Myometrial cell (primary cell): ENCODE data around the gene KIRREL2. TPM values are rescaled to one million over a fixed set of nuclear protein-coding genes. Genes with fewer than 3 reads are reported as not detected.

Experiments used
- total RNA-seq: library from RNA; depleted of rRNA; stranded (reverse); fragments of >200 nt; gene quantifications from 2 replicates; pipeline ENCODE4 v1.2.3, GENCODE V29; 2015

The KIRREL2 gene
- 0.86 TPM in 1 of 2 replicates, not detected in the other for total RNA-seq

DNA sequence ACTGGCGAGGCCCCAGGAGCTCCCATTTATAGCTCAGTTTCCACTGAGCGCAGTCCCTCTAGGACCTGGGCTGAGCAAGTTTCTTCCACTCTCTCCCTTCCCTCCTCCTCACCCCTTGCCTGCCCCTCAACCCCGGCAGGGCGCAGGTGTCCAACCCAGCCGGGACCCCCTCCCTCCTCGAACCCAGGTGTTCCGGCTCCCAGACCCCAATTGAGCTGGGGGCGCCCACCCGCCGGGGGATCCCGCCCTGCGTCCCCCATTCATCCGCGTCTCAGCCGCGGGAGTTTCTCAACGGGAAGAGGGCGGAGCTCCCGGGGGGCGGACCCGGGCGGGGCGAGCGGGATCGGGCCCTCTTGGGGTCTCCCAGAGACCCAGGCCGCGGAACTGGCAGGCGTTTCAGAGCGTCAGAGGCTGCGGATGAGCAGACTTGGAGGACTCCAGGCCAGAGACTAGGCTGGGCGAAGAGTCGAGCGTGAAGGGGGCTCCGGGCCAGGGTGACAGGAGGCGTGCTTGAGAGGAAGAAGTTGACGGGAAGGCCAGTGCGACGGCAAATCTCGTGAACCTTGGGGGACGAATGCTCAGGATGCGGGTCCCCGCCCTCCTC, at the start of gene KIRREL2:
TSS of gene KIRREL2 (plus strand) at position 366 of the 604 bp plus-strand sequence. CDS start at position 575, 209 bp downstream.

DNA sequence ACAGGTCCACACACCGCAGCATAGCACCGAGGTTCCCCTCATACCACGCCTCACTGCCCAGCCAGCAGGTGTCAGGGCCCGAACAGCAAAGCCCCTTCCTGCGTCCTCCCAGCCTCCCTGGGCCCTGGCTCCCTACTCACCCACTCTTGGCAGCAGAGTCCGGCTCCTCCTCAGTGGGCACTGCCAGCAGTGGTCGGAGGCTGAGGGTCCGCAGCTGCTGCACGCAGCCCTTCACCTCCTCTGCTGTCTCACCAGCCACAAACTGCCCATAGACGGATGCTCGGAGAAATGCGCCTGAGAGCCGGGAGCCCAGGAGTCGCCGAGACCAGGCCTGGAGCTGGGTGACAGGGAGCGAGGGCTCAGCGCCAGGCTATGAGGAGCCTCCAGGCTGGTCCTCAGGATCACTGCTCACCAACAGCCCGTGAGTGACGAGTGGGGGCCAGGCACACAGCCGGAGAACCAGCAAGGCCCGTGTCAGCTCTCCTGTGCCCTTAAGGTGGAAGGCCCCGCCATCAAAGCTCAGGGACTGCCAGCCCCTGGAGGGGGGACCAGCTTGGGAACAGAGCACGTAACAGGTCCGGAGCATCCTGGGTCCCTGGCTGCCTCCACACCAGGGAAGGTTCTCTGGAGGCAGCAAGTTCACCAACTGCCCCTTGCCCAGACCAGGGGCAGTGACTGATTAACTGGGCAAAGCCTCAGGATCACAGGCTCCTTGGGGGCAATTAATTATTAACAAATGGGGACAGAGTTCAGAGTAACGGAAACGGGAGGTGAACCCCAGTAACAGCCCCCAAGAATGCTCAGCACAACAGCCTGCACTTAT, 44.3 kb upstream of the KIRREL2 start, which contains the start of gene PRODH2:
TSS of gene PRODH2 (minus strand) at position 626 of the 823 bp plus-strand sequence. CDS start at position 586, 40 bp downstream.

DNA sequence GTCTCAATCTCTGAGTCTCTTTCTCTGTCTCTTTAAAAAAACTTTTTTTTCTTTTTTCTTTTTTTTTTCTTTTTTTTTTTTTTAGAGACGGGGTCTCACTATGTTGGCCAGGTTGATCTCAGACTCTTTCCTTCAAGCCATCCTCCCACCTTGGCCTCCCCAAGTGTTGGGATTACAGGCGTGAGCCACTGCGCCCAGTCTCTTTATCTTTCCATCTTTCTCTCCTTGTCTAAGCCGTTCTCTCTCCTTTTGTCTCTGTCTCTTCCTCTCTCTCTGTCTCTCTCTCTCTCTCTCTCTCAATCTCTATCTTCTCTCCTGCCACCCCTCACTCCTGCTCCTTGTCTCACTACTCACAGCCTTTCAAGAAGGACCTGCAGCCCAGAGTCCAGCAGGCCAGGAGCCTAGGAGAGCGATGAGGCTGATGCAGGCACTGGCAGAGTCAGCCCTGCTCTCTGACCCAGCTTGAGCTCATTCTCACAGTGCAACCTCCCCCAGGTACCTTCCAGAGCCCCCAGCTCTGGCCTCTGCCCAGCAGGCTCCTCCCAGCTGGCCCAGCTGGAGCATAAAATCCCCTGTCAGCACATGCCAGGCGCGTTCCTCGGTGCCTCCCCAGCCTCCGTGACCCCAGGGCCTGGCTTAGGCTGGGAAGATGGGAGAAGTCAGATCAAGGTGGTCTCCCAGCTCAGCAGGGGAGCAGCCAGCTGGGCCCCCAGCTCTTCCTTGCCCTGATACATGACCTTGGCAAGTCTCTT, 4.5 kb upstream of the KIRREL2 start, which contains the start of gene NPHS1:
TSS of gene NPHS1 (minus strand) at position 476 of the 752 bp plus-strand sequence. CDS start 667 bp downstream, outside the sequence.

DNA sequence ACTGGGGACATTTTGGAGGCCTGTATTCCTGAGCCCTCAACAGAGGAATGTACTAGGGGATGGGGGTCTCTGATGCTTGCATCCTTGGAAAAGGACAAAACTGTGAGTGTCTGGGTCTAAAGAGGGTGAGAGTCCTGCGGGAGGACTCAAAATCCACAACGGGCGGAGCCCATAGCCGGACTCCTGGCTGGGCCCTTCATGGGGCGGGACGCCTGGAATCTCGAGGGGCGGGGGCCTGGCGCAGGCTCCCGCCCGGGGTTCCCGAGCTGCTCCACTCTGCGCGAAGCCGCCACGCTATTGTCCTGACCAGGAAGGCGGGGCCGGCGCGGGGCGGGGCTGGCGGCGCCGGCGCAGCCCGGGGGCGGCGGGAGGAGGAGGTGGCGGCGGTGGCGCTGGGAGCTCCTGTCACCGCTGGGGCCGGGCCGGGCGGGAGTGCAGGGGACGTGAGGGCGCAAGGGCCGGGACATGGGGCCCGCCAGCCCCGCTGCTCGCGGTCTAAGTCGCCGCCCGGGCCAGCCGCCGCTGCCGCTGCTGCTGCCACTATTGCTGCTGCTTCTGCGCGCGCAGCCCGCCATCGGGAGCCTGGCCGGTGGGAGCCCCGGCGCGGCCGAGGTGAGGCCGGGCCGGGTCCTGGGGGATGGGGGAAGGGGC, 11.6 kb downstream of the KIRREL2 start, which contains the start of gene APLP1:
TSS of gene APLP1 (plus strand) at position 403 of the 651 bp plus-strand sequence. CDS start at position 466, 63 bp downstream.

DNA sequence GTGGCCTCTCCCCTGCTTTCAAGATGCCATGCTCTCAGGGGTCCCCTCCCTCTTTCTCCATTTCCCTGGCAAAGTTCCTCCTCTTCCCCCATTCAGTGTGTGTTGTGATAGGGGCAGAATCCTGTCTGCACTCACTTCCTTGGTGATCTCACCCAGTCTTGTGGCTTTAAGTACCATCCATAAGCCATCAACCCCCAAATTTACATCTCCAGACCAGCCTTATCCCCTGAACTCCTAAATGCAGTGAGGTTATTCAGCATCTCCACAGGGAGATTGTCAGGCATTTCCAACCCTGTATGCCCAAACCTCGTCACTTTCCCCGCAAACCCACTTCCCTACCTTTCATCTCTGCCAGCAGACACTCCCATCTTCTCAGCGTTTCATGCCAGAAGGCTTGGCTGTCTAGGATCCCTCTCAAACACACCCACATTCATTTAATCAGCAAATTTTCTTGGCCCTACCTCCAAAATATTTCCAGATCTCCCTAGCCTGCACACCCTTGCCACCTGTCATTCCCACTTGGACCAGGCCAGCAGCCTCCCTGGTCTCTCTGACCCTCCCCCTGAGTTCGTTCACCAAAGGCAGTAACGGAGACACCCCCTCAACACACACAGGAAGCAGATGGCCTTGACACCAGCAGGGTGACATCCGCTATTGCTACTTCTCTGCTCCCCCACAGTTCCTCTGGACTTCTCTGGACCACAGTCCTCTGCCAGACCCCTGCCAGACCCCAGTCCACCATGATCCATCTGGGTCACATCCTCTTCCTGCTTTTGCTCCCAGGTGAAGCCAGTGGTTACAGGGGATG, 45.3 kb downstream of the KIRREL2 start, which contains the start of gene HCST:
TSS of gene HCST (plus strand) at position 676 of the 808 bp plus-strand sequence. CDS start at position 741, 65 bp downstream.

DNA sequence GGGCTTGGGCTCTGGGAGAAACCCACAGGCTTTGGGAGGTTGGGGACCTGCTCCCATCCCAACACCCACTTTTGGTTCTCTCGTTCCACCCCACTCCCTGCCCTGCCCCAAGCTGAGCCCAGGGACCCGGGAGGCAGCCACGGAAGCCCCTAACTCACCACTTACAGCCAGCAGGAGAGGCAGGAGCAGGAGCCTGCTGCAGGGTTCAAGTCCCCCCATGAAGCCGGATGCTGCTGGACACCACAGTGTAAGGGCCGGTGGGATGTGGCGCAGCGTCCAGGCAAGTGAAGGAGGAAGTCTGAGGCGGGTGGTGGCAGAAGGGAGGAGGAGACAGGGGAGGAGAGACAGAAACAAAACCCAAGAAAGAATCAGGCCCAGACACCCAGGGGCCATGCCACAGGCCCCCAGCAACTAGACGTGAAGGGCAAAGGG, 51.3 kb downstream of the KIRREL2 start, which contains the start of gene TYROBP:
TSS of gene TYROBP (minus strand) at position 286 of the 432 bp plus-strand sequence. CDS start at position 219, 67 bp downstream.

Other genes with a start within 250 kb of the KIRREL2 start
- gene HAUS5, start 244.2 kb upstream of the KIRREL2 start, total RNA-seq, result 14.9 and 19.6 TPM in 2 replicates
- gene RBM42, start 227.9 kb upstream of the KIRREL2 start, total RNA-seq, result 92.3 and 98.7 TPM in 2 replicates
- 1.4 TPM in 1 of 2 replicates, not detected in the other for gene ETV2, start 215.2 kb upstream of the KIRREL2 start, total RNA-seq
- 630 and 856 TPM in 2 replicates for gene COX6B1, start 208.6 kb upstream of the KIRREL2 start, total RNA-seq
- gene UPK1A, start 190.4 kb upstream of the KIRREL2 start, total RNA-seq, result not detected in 2 replicates
- gene ZBTB32, start 152.4 kb upstream of the KIRREL2 start, total RNA-seq, result not detected in 2 replicates
- 7.5 and 9.7 TPM in 2 replicates for gene KMT2B, start 138.9 kb upstream of the KIRREL2 start, total RNA-seq
- 0.29 and 3.9 TPM in 2 replicates for gene IGFLR1, start 114.5 kb upstream of the KIRREL2 start, total RNA-seq
- gene U2AF1L4, start 111.5 kb upstream of the KIRREL2 start, total RNA-seq, result 4.8 and 6.1 TPM in 2 replicates
- 58.7 and 68.6 TPM in 2 replicates for gene PSENEN, start 111.3 kb upstream of the KIRREL2 start, total RNA-seq
- 16.0 and 19.6 TPM in 2 replicates for gene LIN37, start 108.3 kb upstream of the KIRREL2 start, total RNA-seq
- 25.7 and 41.2 TPM in 2 replicates for gene HSPB6, start 99.9 kb upstream of the KIRREL2 start, total RNA-seq
- 10.5 and 11.5 TPM in 2 replicates for gene PROSER3, start 98.7 kb upstream of the KIRREL2 start, total RNA-seq
- 1.4 and 9.9 TPM in 2 replicates for gene ARHGAP33, start 81.3 kb upstream of the KIRREL2 start, total RNA-seq
- not detected in 2 replicates for gene PRODH2, start 44.1 kb upstream of the KIRREL2 start, total RNA-seq
- not detected in 2 replicates for gene NPHS1, start 4.4 kb upstream of the KIRREL2 start, total RNA-seq
- gene APLP1, start 11.7 kb downstream of the KIRREL2 start, total RNA-seq, result 18.4 and 45.8 TPM in 2 replicates
- 3.7 and 7.1 TPM in 2 replicates for gene NFKBID, start 43.6 kb downstream of the KIRREL2 start, total RNA-seq
- gene HCST, start 45.6 kb downstream of the KIRREL2 start, total RNA-seq, result not detected in 2 replicates
- not detected in 2 replicates for gene TYROBP, start 51.4 kb downstream of the KIRREL2 start, total RNA-seq
- gene LRFN3, start 79.5 kb downstream of the KIRREL2 start, total RNA-seq, result 2.6 and 3.2 TPM in 2 replicates
- gene SDHAF1, start 138.3 kb downstream of the KIRREL2 start, total RNA-seq, result 20.4 and 34.9 TPM in 2 replicates
- 0.18 TPM in 1 of 2 replicates, not detected in the other for gene SYNE4, start 151.9 kb downstream of the KIRREL2 start, total RNA-seq
- 27.5 and 29.4 TPM in 2 replicates for gene ALKBH6, start 157.3 kb downstream of the KIRREL2 start, total RNA-seq
- 9.2 and 11.5 TPM in 2 replicates for gene CLIP3, start 176.0 kb downstream of the KIRREL2 start, total RNA-seq
- 8.4 and 9.0 TPM in 2 replicates for gene THAP8, start 197.4 kb downstream of the KIRREL2 start, total RNA-seq
- 9.4 and 11.5 TPM in 2 replicates for gene WDR62, start 198.0 kb downstream of the KIRREL2 start, total RNA-seq